Osteocyte (in vitro differentiated cells): ENCODE measurements around the gene PFDN2. TPM values are rescaled to one million over a fixed set of nuclear protein-coding genes. Genes with fewer than 3 reads are reported as not detected.

Source experiments
- DNase-seq: peaks from one replicate; pipeline ENCODE4 v3.0.0; 2021; ENCODE audit warnings: mixed read lengths; ENCODE audit not compliant: unreplicated experiment; ENCODE audit errors: extremely low spot score
- H3K27ac Mint-ChIP-seq: one replicate; pipeline ENCODE4 v1.8.0; 2021; ENCODE audit warnings: mild to moderate bottlenecking, mixed read lengths; ENCODE audit not compliant: unreplicated experiment
- H3K27me3 Mint-ChIP-seq: one replicate; pipeline ENCODE4 v1.8.0; 2021; ENCODE audit warnings: mixed read lengths; ENCODE audit not compliant: unreplicated experiment
- H3K36me3 Mint-ChIP-seq: one replicate; pipeline ENCODE4 v1.8.0; 2021; ENCODE audit warnings: mixed read lengths; ENCODE audit not compliant: unreplicated experiment
- H3K4me1 Mint-ChIP-seq: one replicate; pipeline ENCODE4 v1.8.0; 2021; ENCODE audit warnings: mixed read lengths; ENCODE audit not compliant: unreplicated experiment
- H3K4me3 Mint-ChIP-seq: one replicate; pipeline ENCODE4 v1.8.0; 2021; ENCODE audit warnings: mild to moderate bottlenecking, moderate library complexity, mixed read lengths; ENCODE audit not compliant: unreplicated experiment
- H3K9me3 Mint-ChIP-seq: one replicate; pipeline ENCODE4 v1.8.0; 2021; ENCODE audit warnings: mixed read lengths; ENCODE audit not compliant: unreplicated experiment
- total RNA-seq: library from RNA; stranded (reverse); gene quantifications from 2 replicates; pipeline ENCODE4 v1.2.1, GENCODE V29; 2021
- TF ChIP-seq, protein P1 (sequence below): fragments of 200-600 bp; sonication (generic); IDR thresholded peaks from 2 replicates; pipeline ENCODE4 v1.5.0; 2021; ENCODE audit warnings: antibody characterized with exemption, mild to moderate bottlenecking, moderate library complexity

PFDN2 gene
- total RNA-seq, 1 donor from 2014 or later: 48.9 TPM

DNA sequence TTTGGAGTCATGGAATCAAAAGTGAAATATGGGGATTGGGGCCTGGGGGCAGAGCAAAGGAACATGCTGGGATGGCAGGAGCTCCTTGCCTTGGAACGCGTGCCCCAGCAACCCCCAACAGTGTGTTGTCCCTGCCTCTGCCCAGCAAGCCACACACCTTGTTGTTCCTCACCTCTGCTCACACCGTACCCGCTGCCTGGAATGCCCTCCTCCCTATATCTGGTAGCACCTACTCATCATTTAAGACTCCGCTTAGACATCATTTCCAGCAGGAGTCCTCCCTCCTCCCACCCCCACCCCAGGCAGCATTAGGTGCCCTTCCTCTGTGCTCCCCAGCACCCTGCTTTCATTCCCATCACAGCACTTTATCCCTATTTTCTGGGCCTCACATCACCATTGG lies 36.3 kb downstream of the PFDN2 start:
- Mint-ChIP-seq H3K4me3 (no peak overlapping the region), H3K9me3 (no peaks in the 10 kb centered on the region), H3K4me1 (peaks cover 7% of the 10 kb centered on the region), H3K27ac (no peak overlapping the region), H3K27me3 (no peaks in the 10 kb centered on the region), H3K36me3 (no peaks in the 10 kb centered on the region)
- no peak for DNase-seq
- TF ChIP-seq, protein P1, sequence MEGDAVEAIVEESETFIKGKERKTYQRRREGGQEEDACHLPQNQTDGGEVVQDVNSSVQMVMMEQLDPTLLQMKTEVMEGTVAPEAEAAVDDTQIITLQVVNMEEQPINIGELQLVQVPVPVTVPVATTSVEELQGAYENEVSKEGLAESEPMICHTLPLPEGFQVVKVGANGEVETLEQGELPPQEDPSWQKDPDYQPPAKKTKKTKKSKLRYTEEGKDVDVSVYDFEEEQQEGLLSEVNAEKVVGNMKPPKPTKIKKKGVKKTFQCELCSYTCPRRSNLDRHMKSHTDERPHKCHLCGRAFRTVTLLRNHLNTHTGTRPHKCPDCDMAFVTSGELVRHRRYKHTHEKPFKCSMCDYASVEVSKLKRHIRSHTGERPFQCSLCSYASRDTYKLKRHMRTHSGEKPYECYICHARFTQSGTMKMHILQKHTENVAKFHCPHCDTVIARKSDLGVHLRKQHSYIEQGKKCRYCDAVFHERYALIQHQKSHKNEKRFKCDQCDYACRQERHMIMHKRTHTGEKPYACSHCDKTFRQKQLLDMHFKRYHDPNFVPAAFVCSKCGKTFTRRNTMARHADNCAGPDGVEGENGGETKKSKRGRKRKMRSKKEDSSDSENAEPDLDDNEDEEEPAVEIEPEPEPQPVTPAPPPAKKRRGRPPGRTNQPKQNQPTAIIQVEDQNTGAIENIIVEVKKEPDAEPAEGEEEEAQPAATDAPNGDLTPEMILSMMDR: no peak

DNA sequence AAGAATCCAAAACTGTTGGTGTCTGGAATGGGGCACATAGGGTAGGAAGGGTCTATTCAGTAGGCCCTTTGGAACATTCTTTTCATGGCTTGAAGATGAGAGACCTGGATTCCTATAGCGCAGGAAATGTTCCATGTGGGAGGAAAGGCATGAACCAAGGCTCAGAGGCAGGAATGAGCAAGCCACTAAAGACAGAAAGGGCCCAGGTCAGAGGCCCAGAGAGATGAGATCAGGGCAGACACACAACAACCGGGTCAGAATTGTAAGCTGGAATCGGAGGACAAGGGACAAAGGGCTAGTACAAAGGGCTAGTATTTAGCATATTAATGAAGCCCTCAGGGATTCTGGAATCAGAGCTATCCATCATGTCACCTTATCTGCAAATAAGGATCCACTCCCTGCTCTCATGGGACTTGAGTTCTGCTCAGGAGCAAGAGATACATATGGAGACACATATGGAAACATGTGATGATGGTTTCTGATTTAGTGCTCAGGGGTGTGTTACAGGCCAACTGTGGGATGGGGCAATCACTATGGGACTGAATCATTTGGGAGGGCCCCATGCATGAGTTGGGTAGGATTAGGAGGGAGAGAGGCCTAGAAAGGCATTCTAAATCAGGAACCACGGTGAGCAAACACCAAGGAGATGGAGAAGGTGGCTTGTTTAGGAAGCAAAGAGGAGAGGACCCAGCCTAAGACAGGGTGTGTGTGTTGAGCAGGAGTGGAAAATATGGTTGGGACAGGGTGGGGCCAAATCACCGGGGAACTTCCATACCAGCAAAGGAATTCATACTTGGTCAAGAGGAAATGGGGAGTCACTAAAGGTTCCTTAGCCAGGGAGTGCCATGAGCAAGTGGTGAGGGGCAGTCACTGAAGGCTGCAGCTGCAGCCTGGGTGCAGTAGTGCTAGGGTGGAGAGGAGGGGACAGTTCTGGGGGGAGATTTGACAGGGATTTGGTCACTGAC lies 37.1 kb downstream of the PFDN2 start:
- no peak for DNase-seq
- H3K4me3 Mint-ChIP-seq: no peak overlapping the region
- H3K27me3 Mint-ChIP-seq: no peaks in the 10 kb centered on the region
- H3K9me3 Mint-ChIP-seq: no peaks in the 10 kb centered on the region
- no peaks in the 10 kb centered on the region for H3K36me3 Mint-ChIP-seq
- H3K4me1 Mint-ChIP-seq: peaks cover 7% of the 10 kb centered on the region
- TF ChIP-seq, protein P1: no peak
- no peak overlapping the region for H3K27ac Mint-ChIP-seq

DNA sequence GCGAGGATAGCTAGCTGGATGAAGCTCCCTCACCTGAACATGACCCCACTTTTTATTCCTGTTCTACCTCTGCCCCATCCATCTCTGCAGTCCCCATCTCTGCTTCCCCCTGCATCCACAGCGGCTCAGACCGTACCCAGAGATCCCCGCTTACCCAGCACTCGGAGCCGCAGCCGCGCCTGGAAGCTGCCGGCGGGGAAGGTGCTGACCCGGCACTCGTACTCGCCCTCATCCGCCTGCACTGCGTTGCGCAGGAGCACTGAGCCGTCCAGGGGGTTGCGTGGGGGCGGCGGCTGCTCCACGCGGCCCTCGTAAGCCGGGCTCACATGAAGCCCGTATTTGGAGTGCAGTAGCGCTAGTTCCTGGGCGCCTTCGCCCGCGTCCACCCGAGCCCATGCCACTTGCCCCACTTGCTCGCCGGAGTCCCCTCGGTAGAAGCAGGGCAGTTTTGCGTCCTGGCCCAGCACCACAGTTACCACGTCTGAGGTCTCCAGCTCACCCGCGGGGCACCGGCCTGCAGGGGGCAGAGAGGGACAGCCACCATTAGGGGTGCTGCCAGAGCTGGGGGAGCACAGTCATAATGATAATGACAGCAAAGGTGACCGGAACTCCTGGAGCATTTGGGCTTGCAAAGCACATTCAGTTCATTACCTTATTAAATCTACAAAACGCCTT lies 38.3 kb downstream of the PFDN2 start:
- Mint-ChIP-seq H3K27me3 (no peaks in the 10 kb centered on the region), H3K4me1 (peaks cover 7% of the 10 kb centered on the region), H3K9me3 (no peaks in the 10 kb centered on the region), H3K36me3 (no peaks in the 10 kb centered on the region), H3K4me3 (no peak overlapping the region), H3K27ac (no peak overlapping the region)
- TF ChIP-seq, protein P1: no peak
- no peak for DNase-seq

DNA sequence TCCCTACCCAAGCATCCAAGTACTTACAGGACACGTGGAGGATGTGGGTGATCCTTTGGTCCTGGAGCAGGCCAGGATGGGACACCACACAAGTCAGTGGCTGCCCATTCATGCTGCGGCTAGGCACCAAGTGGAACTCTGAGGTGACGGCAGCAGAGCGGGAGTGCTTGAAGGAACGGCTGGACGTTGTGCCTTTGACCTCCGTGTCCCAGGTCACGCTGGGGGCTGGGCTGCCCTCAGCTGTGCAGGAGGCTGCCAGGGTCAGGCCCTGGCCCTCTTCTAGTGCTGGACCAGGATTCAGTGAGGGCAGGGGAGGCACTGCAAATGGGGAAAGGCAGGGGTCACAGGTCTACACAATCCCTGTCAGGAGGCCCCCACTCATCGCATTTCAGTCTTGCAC lies 40.4 kb downstream of the PFDN2 start:
- TF ChIP-seq, protein P1: no peak
- Mint-ChIP-seq H3K27ac (no peak overlapping the region), H3K4me1 (no peaks in the 10 kb centered on the region), H3K27me3 (no peaks in the 10 kb centered on the region), H3K9me3 (no peaks in the 10 kb centered on the region), H3K36me3 (no peaks in the 10 kb centered on the region), H3K4me3 (no peak overlapping the region)
- no peak for DNase-seq

DNA sequence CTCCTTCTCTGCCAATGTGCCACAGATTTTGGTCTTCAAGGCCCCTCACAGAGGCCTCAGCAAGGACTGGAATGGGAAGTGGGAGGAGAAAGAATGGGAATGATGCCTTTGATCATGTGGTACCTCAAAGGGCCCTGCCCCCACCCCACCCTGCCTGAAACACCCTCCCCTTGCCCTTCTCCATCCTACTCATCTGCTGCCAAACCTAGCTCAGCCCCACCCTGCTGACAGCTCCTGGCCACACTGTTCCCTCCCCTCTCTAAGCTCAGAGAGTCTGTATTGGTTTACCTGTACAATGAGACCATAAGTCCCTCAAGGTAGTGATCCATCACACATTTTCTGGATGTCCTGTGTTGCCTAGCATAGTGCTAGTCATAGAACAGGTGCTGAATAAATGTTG lies 41.4 kb downstream of the PFDN2 start:
- no peaks in the 10 kb centered on the region for H3K27me3 Mint-ChIP-seq
- H3K27ac Mint-ChIP-seq: no peak overlapping the region
- H3K36me3 Mint-ChIP-seq: no peaks in the 10 kb centered on the region
- H3K4me3 Mint-ChIP-seq: no peak overlapping the region
- no peak for DNase-seq
- no peaks in the 10 kb centered on the region for H3K4me1 Mint-ChIP-seq
- H3K9me3 Mint-ChIP-seq: no peaks in the 10 kb centered on the region
- TF ChIP-seq, protein P1: no peak
